Measurements from ENCODE around the gene SMG7. TPM values are rescaled to one million over a fixed set of nuclear protein-coding genes. Genes with fewer than 3 reads are reported as not detected.

Gene SMG7
- total RNA-seq, 1 donor from 2014 or later, result 71.8 TPM

GRCh38 chr1:183466781-183467180, 5.5 kb upstream of the SMG7 start:
- H3K4me1 Mint-ChIP-seq (ENCODE audit: low read depth), result peaks cover 13% of the 10 kb centered on the region
- H3K9me3 Mint-ChIP-seq (ENCODE audit: low read depth), result no peaks in the 10 kb centered on the region
- no peaks in the 10 kb centered on the region for H3K36me3 Mint-ChIP-seq (ENCODE audit: insufficient read depth)
- no peak for DNase-seq (ENCODE audit: low spot score, unreplicated experiment)
- no peak for TF ChIP-seq CTCF (IDR thresholded peaks at IDR 0.05; ENCODE audit: unreplicated experiment)
- H3K27ac Mint-ChIP-seq, result no peak overlapping the region
- H3K4me3 Mint-ChIP-seq (ENCODE audit: low read depth), result no peak overlapping the region
- no peaks in the 10 kb centered on the region for H3K27me3 Mint-ChIP-seq

DNA sequence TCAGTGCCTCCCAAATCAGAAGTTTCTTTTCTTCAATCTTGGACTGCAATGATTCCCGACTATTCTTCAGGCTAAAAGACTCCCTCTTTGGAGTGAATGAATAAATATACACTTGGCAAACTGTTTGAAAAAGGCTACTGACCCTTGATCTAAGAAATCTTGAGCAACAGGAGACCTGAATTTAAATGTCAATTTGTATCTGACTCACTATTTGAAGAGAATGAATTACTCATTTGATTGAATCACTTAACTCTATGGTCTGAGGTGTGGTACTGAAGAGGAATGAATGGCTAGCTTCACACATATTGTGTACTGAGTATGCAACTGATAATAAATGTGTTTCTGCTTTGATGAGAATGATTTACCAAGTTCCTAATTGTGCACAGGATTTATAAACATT, 4.6 kb upstream of the SMG7 start:
- no peaks in the 10 kb centered on the region for H3K9me3 Mint-ChIP-seq (ENCODE audit: low read depth)
- H3K27me3 Mint-ChIP-seq, result no peaks in the 10 kb centered on the region
- H3K4me1 Mint-ChIP-seq (ENCODE audit: low read depth), result peaks cover 11% of the 10 kb centered on the region
- DNase-seq (ENCODE audit: low spot score, unreplicated experiment), result no peak
- no peaks in the 10 kb centered on the region for H3K36me3 Mint-ChIP-seq (ENCODE audit: insufficient read depth)
- no peak overlapping the region for H3K4me3 Mint-ChIP-seq (ENCODE audit: low read depth)
- H3K27ac Mint-ChIP-seq, result peak overlapping the region; percentile 7
- TF ChIP-seq CTCF (IDR thresholded peaks at IDR 0.05; ENCODE audit: unreplicated experiment), result no peak

GRCh38 chr1:183470147-183470960, 1.9 kb upstream of the SMG7 start:
- H3K27ac Mint-ChIP-seq, result peak overlapping the region; percentile 100
- DNase-seq (ENCODE audit: low spot score, unreplicated experiment), result peak; percentile 53
- no peaks in the 10 kb centered on the region for H3K27me3 Mint-ChIP-seq
- TF ChIP-seq CTCF (IDR thresholded peaks at IDR 0.05; ENCODE audit: unreplicated experiment), result peak; percentile 49
- H3K4me1 Mint-ChIP-seq (ENCODE audit: low read depth), result peaks cover 21% of the 10 kb centered on the region
- peak overlapping the region; percentile 82 for H3K4me3 Mint-ChIP-seq (ENCODE audit: low read depth)
- no peaks in the 10 kb centered on the region for H3K36me3 Mint-ChIP-seq (ENCODE audit: insufficient read depth)
- no peaks in the 10 kb centered on the region for H3K9me3 Mint-ChIP-seq (ENCODE audit: low read depth)

DNA sequence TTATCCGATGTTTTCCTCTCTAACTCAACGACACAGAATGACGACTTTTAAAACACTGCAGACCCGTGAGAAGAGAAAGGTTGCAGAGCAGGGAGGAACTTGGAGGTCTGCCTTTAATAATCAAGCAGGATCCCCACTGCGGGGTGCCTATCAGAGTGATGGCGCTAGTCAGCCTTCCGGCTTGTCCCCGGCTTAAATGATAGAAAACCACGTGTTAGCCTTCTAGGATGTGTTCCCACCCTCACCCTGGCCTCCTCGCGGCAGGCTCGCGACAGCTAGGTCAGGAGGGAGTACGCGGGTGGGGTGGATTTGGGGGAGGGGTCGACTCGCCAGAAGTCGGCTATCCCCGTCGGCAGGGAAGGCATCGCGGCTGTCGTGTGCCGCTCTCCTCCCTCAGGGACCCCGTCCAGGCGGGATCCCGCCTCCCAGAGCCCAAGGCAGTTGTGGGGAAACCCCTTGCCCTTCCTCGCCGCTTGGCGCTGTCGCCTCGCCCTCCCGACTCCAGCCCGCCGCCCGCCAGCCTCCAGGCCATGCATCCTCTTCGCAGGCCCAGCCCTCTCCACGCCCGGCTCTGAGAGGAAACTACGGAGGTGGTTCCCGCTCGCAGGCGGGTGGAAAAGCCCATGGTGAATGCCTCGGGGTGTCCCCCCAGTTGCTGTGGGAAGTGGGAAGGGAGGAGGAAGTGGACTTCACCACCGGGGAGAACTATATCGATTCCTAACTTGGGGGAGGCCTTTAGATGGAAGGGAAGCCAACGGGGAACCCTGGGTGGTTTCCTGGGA, 1.1 kb upstream of the SMG7 start:
- Mint-ChIP-seq H3K27me3 (no peaks in the 10 kb centered on the region), H3K9me3 (ENCODE audit: low read depth) (no peaks in the 10 kb centered on the region), H3K27ac (peak overlapping the region; percentile 100), H3K4me1 (ENCODE audit: low read depth) (peaks cover 21% of the 10 kb centered on the region), H3K36me3 (ENCODE audit: insufficient read depth) (no peaks in the 10 kb centered on the region), H3K4me3 (ENCODE audit: low read depth) (peak overlapping the region; percentile 82)
- no peak for TF ChIP-seq CTCF (IDR thresholded peaks at IDR 0.05; ENCODE audit: unreplicated experiment)
- peak; percentile 57 for DNase-seq (ENCODE audit: low spot score, unreplicated experiment)

DNA sequence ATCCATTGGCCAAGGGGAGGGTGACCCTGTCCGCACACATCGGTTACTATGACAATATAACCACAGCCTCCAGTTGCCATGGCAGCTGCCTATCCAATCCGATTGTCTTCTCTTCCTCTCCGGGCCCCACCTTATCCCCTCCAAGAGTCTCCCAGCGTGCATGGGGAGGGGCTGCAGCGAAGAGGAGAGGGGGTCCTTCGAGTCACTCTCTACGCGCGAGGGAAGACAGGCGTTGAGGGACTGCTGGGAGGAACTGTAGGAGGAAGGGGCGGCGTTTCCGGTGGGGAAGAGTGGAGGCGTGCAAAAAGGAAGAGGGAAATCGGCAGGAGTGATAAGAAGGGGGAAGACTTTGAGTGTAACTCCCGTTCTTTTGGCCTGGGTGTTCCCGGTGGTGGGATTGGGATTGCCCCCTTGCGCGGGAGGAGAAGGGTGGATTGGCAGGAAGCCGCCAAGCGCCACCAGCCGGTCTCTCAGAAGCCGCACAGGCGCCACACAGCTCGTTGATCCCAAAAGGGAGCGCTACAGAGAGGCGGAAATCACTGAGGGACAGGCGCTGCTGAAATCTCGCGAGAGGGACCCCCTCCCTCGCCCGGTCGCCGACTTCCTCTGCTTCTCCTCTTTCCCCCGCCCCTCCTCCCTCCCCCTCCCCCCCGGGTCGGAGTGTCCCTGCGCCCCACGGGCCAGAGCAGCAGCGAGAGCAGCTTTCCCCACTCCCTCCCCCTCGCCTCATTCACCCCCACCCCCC, 384 bp upstream of the SMG7 start:
- peak; percentile 16 for TF ChIP-seq CTCF (IDR thresholded peaks at IDR 0.05; ENCODE audit: unreplicated experiment)
- Mint-ChIP-seq H3K27me3 (no peaks in the 10 kb centered on the region), H3K36me3 (ENCODE audit: insufficient read depth) (no peaks in the 10 kb centered on the region)

More for the DNA sequence above, 384 bp upstream of the SMG7 start:
- peak; percentile 96 for DNase-seq (ENCODE audit: low spot score, unreplicated experiment)
- Mint-ChIP-seq H3K27ac (peak overlapping the region; percentile 100), H3K4me3 (ENCODE audit: low read depth) (peak overlapping the region; percentile 82), H3K9me3 (ENCODE audit: low read depth) (no peaks in the 10 kb centered on the region), H3K4me1 (ENCODE audit: low read depth) (peaks cover 21% of the 10 kb centered on the region)

All from progenitor cell of endocrine pancreas (in vitro differentiated cells).